OCI-LY7 (cell line): ENCODE data around the gene PDE4A.

Source experiments
- EZH2phosphoT487 ChIP-seq: fragments of 200-600 bp; sonication (generic); IDR thresholded peaks from 2 replicates; pipeline ENCODE4 v1.6.1; 2018; ENCODE audit warnings: low read depth, borderline replicate concordance, mild to moderate bottlenecking, mixed run types, antibody characterized with exemption, low read length, moderate library complexity, mixed read lengths
- TF ChIP-seq, protein P1 (sequence below): fragments of 200-600 bp; sonication (generic); conservative IDR thresholded peaks from 2 replicates; pipeline ENCODE4 v1.5.1; 2014; ENCODE audit warnings: mild to moderate bottlenecking, antibody characterized with exemption, low read length, moderate library complexity, mixed read lengths

DNA sequence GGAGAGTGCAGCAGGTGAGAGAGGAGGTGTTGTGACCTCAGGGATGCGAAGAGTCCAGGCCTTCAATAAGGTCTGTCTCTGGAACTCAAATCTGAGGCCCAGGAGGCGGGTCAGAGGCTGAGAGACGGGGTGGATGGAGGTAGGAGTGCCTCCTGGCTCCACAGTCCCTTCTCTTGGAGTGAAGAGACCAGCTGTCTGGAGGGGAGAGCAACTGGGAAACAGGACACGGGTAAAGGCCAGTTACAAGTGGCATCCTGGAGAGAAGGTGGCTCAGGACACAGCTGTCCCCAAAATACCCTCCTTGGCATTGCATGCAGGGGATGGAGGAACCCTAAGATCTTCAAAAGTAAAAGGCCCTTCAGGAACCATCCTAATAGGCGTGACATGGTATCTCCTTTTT is 19.2 kb downstream of the PDE4A start:
- TF ChIP-seq, protein P1, sequence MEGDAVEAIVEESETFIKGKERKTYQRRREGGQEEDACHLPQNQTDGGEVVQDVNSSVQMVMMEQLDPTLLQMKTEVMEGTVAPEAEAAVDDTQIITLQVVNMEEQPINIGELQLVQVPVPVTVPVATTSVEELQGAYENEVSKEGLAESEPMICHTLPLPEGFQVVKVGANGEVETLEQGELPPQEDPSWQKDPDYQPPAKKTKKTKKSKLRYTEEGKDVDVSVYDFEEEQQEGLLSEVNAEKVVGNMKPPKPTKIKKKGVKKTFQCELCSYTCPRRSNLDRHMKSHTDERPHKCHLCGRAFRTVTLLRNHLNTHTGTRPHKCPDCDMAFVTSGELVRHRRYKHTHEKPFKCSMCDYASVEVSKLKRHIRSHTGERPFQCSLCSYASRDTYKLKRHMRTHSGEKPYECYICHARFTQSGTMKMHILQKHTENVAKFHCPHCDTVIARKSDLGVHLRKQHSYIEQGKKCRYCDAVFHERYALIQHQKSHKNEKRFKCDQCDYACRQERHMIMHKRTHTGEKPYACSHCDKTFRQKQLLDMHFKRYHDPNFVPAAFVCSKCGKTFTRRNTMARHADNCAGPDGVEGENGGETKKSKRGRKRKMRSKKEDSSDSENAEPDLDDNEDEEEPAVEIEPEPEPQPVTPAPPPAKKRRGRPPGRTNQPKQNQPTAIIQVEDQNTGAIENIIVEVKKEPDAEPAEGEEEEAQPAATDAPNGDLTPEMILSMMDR: no peak
- TF ChIP-seq EZH2phosphoT487: no peak
